Omental fat pad (tissue), 4 donors: ENCODE data around the gene DENND1B. TPM values are rescaled to one million over a fixed set of nuclear protein-coding genes. Genes with fewer than 3 reads are reported as not detected.

Source experiments
- ATAC-seq: fragments of 150-250 bp; one replicate; pipeline ENCODE4 v1.9.1; 2016; ENCODE audit warnings: mild to moderate bottlenecking, moderate library complexity; ENCODE audit not compliant: low FRiP score
- DNase-seq: peaks from one replicate; pipeline ENCODE4 v3.0.0-alpha.2; 2019; ENCODE audit warnings: low spot score
- total RNA-seq, 4 donors: library from RNA; depleted of rRNA; stranded (reverse); fragments of >200 nt; gene quantifications; one replicate each; pipeline ENCODE4 v1.1.0, GENCODE V29; 2016
- TF ChIP-seq, protein P1 (sequence below), 3 donors: fragments of 450-650 bp; IDR thresholded peaks; one replicate each; pipeline ENCODE4 v1.5.1; 2016 to 2017; ENCODE audit warnings: antibody characterized with exemption in 3 of 3, mild to moderate bottlenecking in 3 of 3, moderate library complexity in 2 of 3

DENND1B gene
- total RNA-seq, 4 donors from 2014 or later = 8.3 to 16.6 (median 11.1) TPM

DNA sequence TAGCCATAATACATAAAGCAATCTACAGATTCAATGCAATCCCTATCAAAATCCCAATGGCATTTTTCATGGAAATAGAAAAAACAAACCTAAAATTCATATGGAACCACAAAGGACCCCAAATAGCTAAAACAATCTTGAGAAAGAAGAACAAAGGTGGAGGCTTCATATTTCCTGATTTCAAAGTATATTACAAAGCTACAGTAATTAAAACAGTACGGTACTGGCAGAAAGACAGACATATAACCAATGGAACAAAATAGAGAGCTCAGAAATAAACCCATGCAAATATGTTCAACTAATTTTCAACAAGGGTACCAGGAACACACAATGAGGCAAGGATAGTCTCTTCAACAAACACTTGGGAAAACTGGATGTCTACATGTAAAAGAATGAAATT is 87.0 kb downstream of the DENND1B start:
- DNase-seq (no peak), ATAC-seq (no peak)
- TF ChIP-seq, protein P1, sequence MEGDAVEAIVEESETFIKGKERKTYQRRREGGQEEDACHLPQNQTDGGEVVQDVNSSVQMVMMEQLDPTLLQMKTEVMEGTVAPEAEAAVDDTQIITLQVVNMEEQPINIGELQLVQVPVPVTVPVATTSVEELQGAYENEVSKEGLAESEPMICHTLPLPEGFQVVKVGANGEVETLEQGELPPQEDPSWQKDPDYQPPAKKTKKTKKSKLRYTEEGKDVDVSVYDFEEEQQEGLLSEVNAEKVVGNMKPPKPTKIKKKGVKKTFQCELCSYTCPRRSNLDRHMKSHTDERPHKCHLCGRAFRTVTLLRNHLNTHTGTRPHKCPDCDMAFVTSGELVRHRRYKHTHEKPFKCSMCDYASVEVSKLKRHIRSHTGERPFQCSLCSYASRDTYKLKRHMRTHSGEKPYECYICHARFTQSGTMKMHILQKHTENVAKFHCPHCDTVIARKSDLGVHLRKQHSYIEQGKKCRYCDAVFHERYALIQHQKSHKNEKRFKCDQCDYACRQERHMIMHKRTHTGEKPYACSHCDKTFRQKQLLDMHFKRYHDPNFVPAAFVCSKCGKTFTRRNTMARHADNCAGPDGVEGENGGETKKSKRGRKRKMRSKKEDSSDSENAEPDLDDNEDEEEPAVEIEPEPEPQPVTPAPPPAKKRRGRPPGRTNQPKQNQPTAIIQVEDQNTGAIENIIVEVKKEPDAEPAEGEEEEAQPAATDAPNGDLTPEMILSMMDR (IDR thresholded peaks at IDR 0.05) = no peak

DNA sequence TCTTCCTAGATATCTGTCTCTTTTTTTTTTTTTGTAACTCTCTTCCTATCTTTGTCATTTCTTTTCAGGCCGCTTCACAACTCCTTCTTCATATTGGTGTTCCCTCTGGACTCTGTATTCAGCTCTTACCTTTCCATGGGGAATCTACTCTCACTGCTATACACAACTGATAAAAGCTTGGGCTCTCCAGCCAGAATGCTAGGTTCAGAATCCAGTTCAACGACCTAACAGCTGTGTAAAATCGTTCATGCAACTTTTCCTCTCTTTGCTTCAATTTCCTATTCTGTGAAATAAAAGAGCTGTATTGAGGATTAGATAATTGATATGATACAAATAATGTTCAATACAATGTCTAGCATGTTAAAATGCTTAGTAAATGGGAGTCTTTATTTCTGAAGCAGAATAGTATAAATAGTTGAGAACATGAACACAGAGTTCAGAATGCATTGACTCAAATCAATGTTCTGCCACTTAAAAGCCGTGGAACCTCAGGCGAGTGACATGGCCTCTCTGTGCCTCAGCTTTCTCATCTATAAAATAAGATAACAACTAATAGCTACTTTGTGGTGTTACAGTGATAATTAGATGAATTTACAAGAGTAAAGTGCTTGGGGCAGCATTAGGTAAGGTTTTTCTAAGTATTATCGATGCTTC is 88.5 kb downstream of the DENND1B start:
- TF ChIP-seq, protein P1 (IDR thresholded peaks at IDR 0.05) = no peak
- DNase-seq = no peak
- no peak for ATAC-seq

DNA sequence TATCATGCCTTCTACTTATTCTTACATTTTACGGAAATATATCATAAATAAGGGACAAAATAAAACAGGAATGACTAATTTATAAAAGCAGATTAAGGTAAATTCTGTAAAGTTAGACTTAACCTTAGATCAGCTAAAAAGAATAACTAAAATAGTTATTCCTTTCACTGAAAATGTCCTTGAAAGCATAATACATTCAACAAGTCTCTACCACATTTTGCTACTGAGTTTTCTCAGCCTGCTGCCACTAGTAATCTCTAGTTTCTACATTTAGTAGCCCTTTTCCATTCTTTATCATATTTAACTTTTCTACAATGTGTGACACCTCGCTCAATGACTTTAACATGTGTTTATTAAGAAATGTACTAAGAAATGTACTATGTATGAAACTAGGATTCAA is 89.0 kb downstream of the DENND1B start:
- TF ChIP-seq, protein P1 (IDR thresholded peaks at IDR 0.05) = no peak
- ATAC-seq (no peak), DNase-seq (no peak)

DNA sequence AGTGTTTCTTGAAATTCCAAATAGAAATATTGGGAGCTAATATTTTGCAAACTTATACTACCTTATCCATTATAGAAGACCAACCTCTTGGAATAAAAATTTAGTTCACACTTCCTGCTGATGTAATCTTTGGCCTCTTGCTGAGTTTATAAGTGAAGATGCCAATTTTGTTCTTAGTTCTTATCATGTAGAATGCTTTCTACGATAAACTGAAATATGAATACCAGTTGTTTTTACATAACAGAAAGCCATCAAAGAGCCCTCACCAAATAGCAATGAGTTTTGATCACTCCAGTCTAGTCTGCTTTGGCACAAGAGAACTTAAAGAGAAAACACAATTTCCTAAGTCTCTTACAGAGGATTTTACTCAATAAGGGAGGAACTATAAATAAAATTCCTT is 89.5 kb downstream of the DENND1B start:
- no peak for ATAC-seq
- DNase-seq = no peak
- TF ChIP-seq, protein P1 (IDR thresholded peaks at IDR 0.05) = no peak

DNA sequence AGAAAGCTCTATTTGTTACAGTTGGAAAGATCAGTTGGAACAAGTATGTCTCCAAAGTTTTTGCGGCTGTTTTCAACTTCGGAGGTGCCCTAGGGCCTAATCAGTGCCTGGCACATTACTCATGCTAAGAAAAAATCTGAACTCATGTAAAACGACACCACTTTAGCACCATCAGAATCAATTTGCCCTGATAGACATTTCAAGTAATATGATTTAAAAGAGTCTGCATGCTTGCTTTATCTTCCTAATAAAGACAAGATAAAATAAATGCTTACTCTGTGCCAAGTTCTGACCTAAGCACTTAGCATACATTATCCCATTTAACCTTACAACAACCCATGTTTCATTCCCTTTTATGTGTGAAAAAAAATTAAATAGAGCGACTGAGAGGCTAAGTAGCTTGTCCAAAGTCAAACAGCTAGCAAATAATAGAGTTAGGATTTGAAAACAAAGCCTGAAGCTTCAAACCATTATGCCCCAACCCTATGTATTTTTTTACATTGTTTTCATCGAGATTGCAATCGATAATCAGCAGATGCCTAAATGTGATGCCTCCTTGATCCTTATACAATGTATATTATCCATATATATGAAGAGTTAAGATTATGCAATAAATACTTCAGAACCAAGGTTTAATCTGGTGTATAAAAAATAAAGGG is 91.3 kb downstream of the DENND1B start:
- no peak for ATAC-seq
- TF ChIP-seq, protein P1 (IDR thresholded peaks at IDR 0.05) = no peak
- DNase-seq = no peak

DNA sequence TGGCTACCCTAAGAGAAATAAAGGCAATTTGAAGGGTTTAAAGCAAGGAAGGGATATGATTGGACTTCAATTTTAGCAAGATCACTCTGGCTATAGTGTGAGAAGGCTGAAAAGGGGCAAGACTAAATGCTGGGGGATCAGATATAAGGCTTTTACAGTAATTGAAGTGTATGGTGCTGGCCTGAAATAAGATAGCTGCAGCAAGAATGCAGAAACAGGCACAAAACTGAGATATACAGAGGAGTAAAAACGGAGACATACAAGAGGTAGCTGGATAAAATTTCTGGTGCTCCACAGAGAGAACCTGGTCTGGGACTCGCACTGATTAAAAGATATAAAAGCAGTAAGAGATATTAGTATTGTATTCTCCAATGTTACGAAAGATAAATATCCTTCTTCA is 92.0 kb downstream of the DENND1B start:
- TF ChIP-seq, protein P1 (IDR thresholded peaks at IDR 0.05) = no peak
- DNase-seq (no peak), ATAC-seq (no peak)

DNA sequence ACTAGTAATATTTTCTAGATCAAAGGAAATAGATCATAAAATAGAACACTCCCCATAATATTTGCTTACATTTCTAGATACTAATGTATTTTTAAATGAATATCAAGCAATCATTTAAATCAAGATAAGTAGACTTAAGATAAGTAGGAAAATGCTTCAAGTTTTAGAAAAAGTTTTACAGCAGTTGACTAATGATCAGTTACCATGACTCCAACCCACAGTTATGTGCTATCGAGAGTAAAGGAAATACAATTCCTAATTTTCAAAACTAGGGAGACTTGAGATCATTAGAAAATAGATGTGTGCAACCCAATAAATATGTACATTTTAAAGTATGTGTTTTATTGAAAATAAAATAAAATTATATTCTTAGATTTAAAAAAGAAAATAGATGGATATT is 95.0 kb downstream of the DENND1B start:
- ATAC-seq = no peak
- no peak for DNase-seq
- TF ChIP-seq, protein P1 (IDR thresholded peaks at IDR 0.05) = no peak
